HG03159 (cell line): ENCODE results near the gene IER5L.
A peak's percentile ranks its signal among the peaks of the same experiment; 100 is the strongest.
"Not testable (repeated sequence)": the region's sequence is repeated elsewhere in the genome, so short reads cannot be mapped to it uniquely, and the experiment has no call there.

Experiments
- ATAC-seq: cut with Tn5 transposase; IDR thresholded peaks from one replicate; pipeline ENCODE4 v1.9.1; 2021; ENCODE audit warnings: mild to moderate bottlenecking, moderate library complexity; ENCODE audit not compliant: unreplicated experiment

Gene IER5L

DNA sequence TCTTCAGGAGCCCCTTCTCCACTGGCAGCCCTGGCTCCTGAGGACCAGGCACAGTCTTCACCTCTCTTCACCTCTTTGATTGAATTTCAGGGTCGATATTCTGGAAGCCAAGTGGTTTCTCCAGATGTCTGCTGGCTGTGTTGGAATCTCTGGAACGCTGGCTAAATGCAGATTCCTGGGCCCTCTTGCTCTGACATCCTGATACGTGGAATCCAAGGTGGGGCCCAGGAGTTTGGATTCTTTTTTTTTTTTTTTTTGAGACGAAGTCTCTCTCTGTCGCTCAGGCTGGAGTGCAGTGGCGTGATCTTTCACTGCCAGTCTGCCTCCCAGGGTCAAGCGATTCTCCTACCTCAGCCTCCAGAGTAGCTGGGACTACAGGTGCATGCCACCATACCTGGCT lies 26.8 kb upstream of the IER5L start:
- ATAC-seq, result no peak

DNA sequence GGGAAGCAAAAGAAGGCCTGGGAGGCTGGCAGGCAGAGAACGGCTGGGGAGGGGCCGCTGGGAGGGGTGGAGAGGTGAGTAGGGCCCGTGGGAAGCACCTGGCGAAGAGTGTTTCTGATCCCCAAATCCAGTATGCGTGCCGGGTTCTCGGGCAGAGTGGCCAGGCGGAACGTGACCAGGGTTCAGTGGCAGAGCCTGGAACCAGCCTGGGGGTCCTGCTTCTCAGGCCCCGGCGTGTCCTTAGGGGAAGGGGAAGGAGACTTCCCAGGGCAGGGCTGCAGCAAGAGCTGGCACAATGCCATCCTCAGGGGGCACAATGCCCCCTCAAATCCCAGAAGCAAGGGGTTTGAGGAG lies 25.5 kb upstream of the IER5L start:
- no peak for ATAC-seq

DNA sequence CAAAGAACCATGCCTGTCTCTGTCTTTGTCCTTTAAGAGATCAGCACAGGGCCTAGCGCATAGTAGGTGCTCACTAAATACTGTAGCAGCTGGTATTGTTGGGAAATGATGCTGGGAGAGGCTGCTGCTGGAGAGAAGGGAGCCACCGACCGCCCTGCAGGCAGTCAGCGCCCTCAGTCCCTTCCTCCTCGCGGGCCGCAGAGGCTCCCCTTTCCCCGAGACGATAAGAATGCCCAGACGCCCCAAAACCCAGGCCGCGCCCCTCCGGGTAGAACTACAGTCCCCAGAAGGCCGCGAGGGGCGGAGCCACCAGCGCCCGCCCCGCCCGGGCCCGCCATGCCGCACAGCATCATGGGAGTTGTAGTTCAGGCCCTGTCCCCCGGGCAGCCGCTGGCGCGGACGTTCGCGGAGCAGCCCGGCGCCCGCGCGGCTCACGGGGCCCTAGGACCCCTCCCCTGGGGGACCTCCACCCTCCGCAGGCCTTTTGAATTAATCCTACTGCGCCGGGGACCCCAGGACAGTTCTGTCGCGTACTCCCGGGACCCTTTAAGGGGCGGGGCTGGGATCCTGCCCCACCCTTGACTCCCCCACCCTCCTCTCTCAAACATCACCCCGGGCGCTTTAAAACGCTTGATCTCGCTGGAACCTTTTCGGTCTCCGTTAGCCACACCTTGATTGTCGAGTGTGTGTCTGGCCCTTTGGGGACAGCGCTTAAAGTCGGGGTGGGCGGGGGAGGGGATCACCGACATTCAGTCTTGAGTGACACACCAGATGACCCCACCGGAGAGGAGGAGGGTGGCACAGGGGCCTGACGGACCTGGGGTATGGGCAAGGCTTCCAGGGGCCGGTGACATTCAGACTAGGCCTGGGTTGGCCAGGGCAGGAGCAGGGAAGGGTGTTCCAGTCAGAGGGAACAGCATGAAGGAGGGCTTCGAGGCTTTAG lies 24.8 kb upstream of the IER5L start:
- ATAC-seq, result peak; percentile 94

DNA sequence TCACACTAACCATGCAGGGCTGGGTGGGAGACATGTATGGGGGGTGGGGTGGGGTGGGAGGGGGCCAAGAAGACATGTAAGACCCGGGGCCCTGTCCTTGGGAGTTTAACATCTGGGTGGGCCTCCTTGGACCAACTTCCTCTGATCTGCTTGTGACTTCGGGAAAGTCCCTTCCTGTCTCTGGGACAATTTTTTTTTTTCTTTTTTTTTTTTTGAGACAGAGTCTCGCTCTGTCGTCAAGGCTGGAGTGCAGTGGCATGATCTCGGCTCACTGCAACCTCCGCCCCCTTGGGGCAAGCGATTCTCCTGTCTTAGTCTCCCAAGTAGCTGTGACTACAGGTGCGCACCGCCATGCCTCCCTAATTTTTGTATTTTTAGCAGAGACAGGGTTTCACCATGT lies 23.8 kb upstream of the IER5L start:
- no peak for ATAC-seq

DNA sequence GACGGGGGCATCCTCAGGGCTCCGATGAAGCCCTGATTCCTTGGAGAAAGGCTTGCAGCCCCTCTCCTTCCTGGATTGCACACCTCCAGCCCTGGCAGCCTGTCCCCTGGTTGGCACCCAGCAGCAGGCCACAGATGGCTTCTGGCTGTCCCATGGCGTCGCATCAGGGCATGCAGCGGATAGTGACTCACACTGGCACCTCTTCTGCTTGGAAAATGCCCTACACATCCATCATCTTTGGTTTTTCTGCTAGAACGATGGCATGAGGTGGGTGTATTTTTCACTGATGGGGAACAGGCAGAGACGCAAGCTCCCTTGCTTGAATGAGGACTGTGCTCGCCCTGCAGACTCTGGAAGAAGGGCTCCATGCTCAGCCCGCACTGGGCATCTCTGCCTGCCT lies 23.2 kb upstream of the IER5L start:
- ATAC-seq, result no peak

DNA sequence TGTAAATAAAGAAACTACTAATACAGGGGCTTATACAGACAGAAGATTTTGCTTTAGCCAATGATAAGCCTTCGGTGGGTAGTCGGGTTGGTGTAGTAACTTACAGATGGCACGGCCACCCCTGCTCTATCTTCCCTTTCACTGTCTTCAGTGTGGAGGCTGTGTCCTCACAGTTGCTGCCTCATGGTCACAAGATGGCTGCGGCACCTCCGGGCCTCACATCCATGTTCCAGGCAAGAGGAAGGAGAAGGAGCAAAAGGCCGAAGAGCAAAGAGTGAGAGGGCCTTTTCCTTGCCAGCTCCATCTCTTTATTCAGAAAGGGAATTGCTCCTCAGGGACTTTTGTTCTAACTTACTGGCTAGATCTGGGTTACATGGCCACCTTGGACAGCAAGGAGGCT lies 22.2 kb upstream of the IER5L start:
- no peak for ATAC-seq

DNA sequence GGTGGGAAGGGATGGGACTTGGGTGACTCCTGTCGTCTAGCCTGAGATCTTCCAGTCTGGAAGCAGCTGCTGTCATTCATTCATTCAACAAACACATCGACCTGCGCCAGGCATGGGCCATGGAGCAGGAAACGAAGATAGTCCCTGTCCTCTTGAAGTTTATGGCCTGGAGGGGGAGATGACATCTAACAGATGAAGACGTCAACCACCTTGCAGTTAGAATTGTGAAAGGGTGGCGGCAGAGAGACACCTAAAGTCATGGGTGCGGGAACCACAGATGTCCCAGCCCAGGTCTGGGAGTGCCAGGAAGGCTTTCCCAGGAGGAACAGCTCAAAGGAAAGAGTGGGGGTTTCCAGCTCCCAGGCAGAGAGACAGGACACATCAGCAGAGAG lies 21.0 kb upstream of the IER5L start:
- no peak for ATAC-seq

DNA sequence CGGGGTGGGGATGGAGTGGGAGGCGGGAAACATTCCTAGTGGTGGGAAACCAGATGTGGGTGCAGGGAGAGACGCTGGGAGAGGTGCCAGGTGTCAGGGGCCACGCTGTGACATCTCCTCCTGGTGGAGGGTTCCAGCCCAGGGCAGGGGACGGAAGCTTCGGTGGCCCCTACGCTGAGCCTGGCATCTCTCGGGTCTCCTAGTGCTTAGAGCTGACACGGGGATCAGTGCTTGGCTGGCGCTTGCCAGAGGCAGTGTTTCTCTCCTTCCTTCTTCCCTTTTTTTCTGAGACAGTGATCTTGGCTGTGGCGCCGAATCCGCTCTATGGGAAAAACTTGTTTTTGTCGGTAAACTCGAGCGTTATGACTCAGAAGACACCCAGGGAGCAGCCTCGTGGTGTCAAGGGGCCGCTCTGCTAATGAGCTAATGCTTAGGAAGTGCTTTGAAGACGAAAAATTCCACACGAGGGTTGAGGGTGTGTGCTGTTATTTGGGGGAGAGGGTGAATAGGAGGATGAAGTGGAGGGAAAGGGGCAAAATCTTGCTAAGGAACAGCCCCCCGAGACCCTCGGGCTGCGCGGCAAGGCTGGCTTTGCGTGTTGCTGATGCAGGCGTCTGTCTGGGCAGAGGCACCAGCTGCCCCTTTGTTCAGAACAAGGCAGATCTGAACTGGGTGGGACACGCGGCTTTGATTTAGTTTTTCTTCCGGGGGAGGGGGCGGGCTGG lies 20.4 kb upstream of the IER5L start:
- ATAC-seq, result no peak

DNA sequence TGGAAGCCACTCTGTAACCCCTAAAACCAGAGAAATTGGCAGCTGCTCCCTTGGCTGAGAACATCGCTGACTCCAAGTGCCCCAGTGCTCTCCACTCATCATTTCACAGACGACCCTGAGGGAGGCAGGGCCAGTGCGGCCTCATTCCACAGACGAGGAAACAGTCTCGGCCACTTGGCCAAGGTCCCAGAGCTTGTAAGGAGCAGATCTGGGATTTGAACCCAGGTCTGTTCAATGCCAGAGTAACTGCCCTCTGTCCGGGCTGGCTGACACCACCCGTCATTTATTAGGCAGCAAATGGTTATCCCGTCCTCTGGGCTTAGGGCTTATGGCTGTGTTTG lies 19.9 kb upstream of the IER5L start:
- no peak for ATAC-seq

DNA sequence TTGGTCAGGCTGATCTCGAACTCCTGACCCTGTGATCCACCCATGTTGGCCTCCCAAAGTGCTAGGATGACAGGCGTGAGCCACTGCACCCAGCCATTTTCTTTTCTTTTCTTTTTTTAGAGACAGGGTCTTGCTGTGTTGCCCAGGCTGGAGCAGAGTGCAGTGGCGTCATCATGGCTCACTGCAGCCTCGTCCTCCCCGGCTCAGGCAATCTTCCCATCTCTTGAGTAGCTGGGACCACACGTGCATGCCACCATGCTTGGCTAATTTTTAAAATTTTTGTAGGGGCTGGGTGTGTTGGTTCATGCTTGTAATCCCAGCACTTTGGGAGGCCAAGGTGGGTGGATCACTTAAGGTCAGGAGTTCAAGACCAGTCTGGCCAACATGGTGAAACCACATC lies 19.0 kb upstream of the IER5L start:
- not testable (repeated sequence) for ATAC-seq

DNA sequence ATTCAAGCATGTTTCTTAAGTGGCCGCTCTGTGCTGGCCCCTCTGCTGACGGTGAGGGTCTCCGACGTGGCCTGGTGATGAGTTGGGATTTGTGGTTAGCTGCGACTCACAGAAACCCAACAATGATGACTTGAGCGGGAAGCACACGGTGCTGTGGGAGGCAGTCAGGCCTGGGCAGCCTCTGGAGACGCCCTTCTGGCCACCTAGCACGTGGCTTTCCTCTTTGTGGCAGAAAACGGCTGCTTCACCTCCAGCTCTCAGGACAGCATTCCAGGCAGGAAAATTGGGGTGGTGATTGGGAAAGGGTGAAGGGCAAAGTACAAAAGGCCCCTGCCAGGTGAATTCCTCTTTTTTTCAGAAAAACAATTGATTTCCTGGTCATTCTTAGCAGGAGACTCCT lies 17.5 kb upstream of the IER5L start:
- ATAC-seq, result no peak

DNA sequence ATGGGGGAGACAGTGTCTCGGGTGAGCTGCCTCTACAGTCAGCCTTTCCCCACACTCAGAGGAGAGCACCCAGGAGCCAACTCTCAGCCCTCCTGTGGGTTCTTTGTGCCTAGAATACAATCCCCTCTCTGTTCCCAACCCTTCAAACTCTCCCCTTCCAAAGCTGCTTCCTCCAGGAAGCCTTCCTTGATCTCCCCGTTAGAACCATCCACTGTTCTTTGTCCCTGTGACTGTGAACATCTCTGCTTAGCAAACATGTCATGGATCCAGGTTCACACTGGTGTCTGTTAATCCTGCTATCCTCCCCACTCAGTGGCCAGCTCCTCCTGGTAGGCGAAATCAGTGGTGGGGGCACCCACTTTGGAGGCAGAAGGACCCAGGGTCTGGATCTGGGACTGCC lies 16.2 kb upstream of the IER5L start:
- no peak for ATAC-seq

DNA sequence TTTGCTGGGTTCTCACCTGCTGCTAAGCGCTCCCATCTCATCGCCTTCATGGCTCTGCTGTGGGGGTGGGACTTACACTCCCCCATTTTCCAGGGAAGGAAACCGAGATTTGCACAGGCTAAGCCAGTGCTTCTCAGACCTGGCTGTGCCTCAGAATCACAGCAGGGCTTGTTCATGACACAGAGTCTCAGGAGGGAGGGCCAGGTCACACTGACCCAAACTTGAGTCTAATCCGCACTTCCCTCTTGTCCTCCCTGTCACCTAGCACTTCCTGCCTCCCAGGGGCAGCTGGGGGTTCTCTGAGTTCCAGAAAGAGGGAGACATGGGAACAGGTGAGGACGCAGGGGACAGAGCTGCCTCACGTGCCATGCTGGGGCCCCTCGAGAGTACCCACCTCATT lies 15.6 kb upstream of the IER5L start:
- no peak for ATAC-seq

DNA sequence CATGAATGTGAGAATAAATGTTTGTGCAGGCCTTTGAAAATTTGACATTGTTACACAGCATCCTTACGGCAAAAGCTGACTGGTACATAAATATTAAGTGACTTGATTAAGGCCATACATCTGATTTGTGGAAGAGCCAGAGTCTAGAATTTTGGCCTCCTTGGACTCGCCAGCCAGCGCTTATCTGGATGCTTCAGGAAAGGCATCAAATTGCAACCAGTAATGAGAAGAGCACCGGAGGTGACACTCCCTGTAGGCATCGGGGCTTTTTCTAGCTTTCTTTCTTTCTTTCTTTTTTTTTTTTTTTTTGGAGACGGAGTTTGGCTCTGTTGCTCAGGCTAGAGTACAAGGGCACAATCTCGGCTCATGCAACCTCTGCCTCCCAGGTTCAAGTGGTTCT lies 13.2 kb upstream of the IER5L start:
- ATAC-seq, result no peak

DNA sequence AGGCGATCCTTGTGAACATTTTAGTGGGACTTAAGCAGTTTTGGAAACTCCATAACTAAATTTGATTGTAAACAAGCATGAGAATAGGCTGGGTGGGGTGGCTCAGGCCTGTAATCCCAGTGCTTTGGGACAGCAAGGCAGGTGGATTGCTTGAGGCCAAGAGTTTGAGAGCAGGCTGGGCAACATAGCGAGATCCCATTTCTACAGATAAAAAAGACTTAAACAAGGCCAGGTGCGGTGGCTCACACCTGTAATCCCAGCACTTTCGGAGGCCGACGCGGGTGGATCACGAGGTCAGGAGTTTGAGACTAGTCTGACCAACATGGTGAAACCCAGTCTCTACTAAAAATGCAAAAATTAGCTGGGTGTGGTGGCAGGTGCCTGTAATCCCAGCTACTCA lies 11.9 kb upstream of the IER5L start:
- ATAC-seq, result not testable (repeated sequence)

DNA sequence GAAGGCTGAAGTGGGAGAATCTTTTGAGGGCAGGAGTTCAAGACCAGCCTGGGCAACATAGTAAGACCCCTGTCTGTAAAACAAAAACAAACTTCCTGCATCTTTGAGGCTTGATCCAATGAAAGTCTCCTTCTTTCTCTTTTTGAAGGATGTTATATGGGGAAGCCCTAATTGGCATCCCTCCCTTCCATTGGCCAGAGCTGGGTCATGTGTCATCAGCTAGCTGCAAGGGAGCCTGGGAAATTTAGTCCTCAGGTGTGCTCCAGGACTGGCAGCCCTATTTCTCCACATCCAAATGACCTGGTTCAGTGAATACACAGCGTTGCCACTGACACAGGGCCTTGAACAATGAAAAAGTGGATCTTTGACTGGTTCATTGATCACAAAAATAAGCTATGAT lies 9.0 kb upstream of the IER5L start:
- ATAC-seq, result no peak

DNA sequence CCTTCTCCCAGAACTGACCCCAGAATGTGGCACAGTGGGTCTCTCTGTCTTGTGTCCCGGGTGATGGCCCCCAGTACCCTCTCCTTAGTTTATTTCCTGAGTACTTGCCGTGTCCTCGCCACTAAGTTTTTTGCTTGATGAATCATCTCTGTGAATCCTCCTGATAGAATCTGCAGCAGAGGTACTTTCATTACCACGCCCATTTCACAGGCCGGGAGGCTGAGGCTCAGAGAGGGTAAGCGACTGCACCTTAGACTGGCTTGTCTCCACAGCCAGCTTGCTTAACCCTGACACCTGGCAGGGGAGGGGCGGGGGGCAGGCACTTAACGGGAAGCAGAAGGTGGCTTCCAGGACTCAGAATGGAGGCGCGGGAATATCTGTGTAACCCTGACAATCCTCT lies 7.9 kb upstream of the IER5L start:
- no peak for ATAC-seq

DNA sequence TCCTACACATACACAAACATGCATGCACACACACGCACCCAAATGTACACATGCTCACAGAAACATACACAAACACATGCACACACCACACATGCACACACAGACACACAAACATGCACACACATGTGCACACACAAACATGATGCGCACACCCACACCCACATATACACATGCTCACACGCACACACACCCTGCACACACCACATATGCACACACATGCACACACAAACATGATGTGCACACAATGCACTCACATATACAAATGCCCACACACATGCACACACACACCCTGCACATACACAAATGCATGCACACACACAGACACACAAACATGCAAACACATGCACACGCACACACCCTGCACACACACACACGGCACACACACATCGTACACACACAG lies 7.3 kb upstream of the IER5L start:
- ATAC-seq, result no peak

DNA sequence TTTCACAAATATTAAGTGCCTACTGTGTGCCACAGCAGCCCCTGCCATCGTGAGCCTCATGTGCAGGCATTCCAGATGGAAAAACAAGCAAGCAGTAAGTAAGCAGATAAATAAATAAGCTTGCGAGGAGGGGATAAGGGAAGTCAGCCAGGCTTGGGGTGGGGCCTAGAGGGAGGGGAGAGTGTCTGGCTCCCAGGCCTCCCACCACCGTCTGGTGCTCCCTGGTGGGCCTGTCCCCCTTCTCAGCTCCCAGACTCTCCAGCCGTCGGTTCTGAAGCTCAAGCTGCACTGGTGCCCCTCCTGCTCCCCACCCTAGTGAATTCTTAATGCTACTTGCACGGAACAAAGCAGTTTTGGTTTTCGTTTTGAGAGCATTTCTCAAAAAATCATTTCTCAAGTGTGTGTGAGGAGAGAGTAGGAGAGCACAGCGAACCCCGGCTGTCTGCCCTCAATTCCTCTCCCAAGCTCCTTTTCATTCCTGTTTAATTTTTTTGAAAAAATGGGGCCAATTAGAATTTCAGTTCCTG lies 6.6 kb upstream of the IER5L start:
- ATAC-seq, result no peak

DNA sequence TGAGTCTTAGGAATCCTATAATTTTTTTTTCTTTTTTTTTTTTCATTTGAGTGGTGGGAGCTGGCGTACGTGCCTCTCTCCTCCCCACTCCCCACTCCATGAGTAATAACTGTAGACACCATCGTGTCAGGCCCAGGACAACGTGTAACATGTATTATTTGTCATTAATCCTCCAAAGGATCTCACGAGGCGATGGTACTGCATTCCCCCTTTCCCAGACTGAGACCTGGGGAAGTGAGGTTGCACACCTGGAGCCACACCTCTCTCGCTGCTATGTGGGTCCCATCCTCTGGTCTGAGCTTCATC lies 6.1 kb upstream of the IER5L start:
- no peak for ATAC-seq

DNA sequence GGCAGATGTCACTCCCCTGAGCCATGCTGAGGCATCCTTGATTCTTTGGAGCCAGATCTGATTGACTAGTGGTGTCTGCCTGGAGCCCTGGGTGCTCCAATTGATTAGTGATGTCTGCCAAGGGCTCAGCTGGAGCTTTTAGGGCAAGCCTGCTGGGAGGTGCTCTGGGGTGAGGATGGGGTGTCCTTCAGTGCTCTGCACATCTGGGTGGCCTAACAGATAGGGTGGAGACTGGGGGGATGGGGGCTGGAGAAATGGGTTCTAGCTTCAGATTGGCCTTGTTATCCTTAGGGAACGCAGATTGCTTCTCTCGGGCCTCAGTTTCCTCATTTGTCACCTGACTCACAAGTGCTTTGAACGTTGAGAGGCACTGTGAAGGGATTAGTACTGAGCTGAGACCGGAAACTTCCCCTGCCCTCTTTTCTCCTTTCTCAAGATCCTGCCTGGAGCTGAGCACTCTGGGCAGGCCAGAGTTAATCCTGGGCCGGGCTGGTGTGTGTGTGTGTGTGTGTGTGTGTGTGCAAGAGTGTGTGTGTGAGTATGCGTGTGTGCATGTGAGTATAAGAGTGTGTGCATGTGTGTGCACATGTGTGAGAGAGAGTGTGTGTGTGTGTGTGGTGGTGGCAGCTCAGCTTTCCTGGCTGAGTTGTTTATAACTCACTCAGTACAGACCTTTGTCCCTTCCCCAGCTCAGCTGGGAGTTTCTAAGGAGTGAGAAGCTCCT lies 5.6 kb upstream of the IER5L start:
- no peak for ATAC-seq
